A549 (cell line): Measurements from ENCODE around the gene GPR176. TPM values are rescaled to one million over a fixed set of nuclear protein-coding genes. Genes with fewer than 3 reads are reported as not detected.

Source experiments
- ATAC-seq, 2 experiments: fragments of 200-7000 bp in 1 of 2; fragments of >200 bp in 1 of 2; cut with Nextera tagmentation in 1 of 2; cut with Tn5 transposase in 1 of 2; 3 replicates each; pipeline versions ENCODE4 v1.8.0 to v1.9.1; 2018 to 2020; ENCODE audit warnings: mild to moderate bottlenecking in 1 of 2, moderate library complexity in 1 of 2
- CTCF ChIA-PET: fragments of 300-600 bp; sonication (Branson Sonifier 250); formaldehyde crosslinking; extraction: SDS; loops from one replicate; lab custom pipeline; 2021; ENCODE audit warnings: antibody characterized with exemption, inconsistent platforms; lab: Yijun Ruan, JAX
- POLR2A ChIA-PET: fragments of 350-600 bp; formaldehyde crosslinking; extraction: SDS; loops from one replicate; lab custom pipeline; 2021; ENCODE audit warnings: antibody characterized with exemption, inconsistent platforms; lab: Yijun Ruan, JAX
- DNase-seq, 2 experiments: peaks; one replicate each; pipeline versions ENCODE4 v3.0.0 to v3.0.0-alpha.2; 2011 to 2016; ENCODE audit warnings: low read depth in 1 of 2, low spot score in 1 of 2
- FAIRE-seq: peaks from 2 replicates; lab custom pipeline; 2011; peaks lifted over from hg19 to GRCh38; lab: Jason Lieb, UNC
- H3K27ac ChIP-seq, 2 experiments: fragments of >200 bp; sonication (Bioruptor Twin); formaldehyde crosslinking; 3 replicates each; pipeline ENCODE4 v1.5.1; 2016 to 2017
- H3K4me1 ChIP-seq: fragments of >200 bp; sonication (Bioruptor Twin); formaldehyde crosslinking; 3 replicates; pipeline ENCODE4 v1.6.1; 2016
- H3K4me2 ChIP-seq: fragments of >200 bp; sonication (Bioruptor Twin); formaldehyde crosslinking; 3 replicates; pipeline ENCODE4 v1.6.1; 2016
- H3K4me3 ChIP-seq: fragments of >200 bp; sonication (Bioruptor Twin); formaldehyde crosslinking; 3 replicates; pipeline ENCODE4 v1.5.1; 2016
- H3K9me3 ChIP-seq: fragments of >200 bp; sonication (Bioruptor Twin); formaldehyde crosslinking; 3 replicates; pipeline ENCODE4 v1.6.1; 2016
- CBX2 ChIP-seq: fragments of 200-600 bp; sonication (generic); IDR thresholded peaks from 2 replicates; pipeline ENCODE4 v1.6.1; 2016; ENCODE audit warnings: low read depth, mild to moderate bottlenecking, borderline replicate concordance
- CHD2 ChIP-seq: fragments of 150-350 bp; IDR thresholded peaks from 2 replicates; pipeline ENCODE4 v1.6.1; 2014; ENCODE audit warnings: low read length; ENCODE audit not compliant: partially characterized antibody
- CHD4 ChIP-seq: fragments of 200-600 bp; sonication (generic); IDR thresholded peaks from 2 replicates; pipeline ENCODE4 v1.6.1; 2016; ENCODE audit warnings: antibody characterized with exemption, mild to moderate bottlenecking, borderline replicate concordance
- E2F6 ChIP-seq: IDR thresholded peaks from 2 replicates; pipeline ENCODE4 v1.6.1; 2012; ENCODE audit warnings: low read depth, borderline replicate concordance
- EHMT2 ChIP-seq: fragments of 200-600 bp; sonication (generic); IDR thresholded peaks from 2 replicates; pipeline ENCODE4 v1.6.1; 2016; ENCODE audit warnings: antibody characterized with exemption, low read depth, mild to moderate bottlenecking, moderate library complexity
- ELK1 ChIP-seq: fragments of 150-350 bp; IDR thresholded peaks from 2 replicates; pipeline ENCODE4 v1.6.1; 2014; ENCODE audit warnings: low read depth, mild to moderate bottlenecking, low read length
- EP300 ChIP-seq, 2 experiments: fragments of >200 bp; sonication (Bioruptor Twin); formaldehyde crosslinking; IDR thresholded peaks; 2 replicates in 1 of 2; 3 replicates in 1 of 2; pipeline ENCODE4 v1.6.1; 2016 to 2017
- FOSB ChIP-seq: fragments of 250-450 bp; sonication (Bioruptor Pico); IDR thresholded peaks from 2 replicates; pipeline ENCODE4 v1.5.0; 2020; ENCODE audit warnings: mild to moderate bottlenecking, moderate library complexity
- FOSL2 ChIP-seq, 2 experiments: fragments of 450-650 bp in 1 of 2; fragments of >200 bp in 1 of 2; sonication (Bioruptor Twin) in 1 of 2; formaldehyde crosslinking; IDR thresholded peaks; 2 replicates each; pipeline versions ENCODE4 v1.5.0 to v1.6.1; 2016 to 2020; ENCODE audit warnings: mild to moderate bottlenecking in 1 of 2, moderate library complexity in 1 of 2
- GATA3 ChIP-seq: IDR thresholded peaks from 2 replicates; pipeline ENCODE4 v1.6.1; 2012; ENCODE audit warnings: borderline replicate concordance
- HDAC2 ChIP-seq: fragments of 200-600 bp; sonication (generic); IDR thresholded peaks from 2 replicates; pipeline ENCODE4 v1.6.1; 2016
- HES2 ChIP-seq: fragments of >200 bp; sonication (Bioruptor Twin); formaldehyde crosslinking; IDR thresholded peaks from 2 replicates; pipeline ENCODE4 v1.6.1; 2016
- HEYL ChIP-seq: fragments of 250-450 bp; sonication (Bioruptor Pico); IDR thresholded peaks from 2 replicates; pipeline ENCODE4 v1.8.0; 2021; ENCODE audit warnings: mild to moderate bottlenecking, moderate library complexity
- HOXA7 ChIP-seq: fragments of 250-450 bp; sonication (Bioruptor Pico); IDR thresholded peaks from 2 replicates; pipeline ENCODE4 v1.5.0; 2020; ENCODE audit warnings: mild to moderate bottlenecking, moderate library complexity
- HOXB5 ChIP-seq: fragments of 250-450 bp; sonication (Bioruptor Pico); IDR thresholded peaks from 2 replicates; pipeline ENCODE4 v1.5.0; 2020; ENCODE audit warnings: mild to moderate bottlenecking, moderate library complexity
- KDM5A ChIP-seq: fragments of 200-600 bp; sonication (generic); IDR thresholded peaks from 2 replicates; pipeline ENCODE4 v1.6.1; 2016; ENCODE audit warnings: antibody characterized with exemption, mild to moderate bottlenecking
- MAZ ChIP-seq: fragments of 150-350 bp; IDR thresholded peaks from 2 replicates; pipeline ENCODE4 v1.6.1; 2014; ENCODE audit warnings: antibody characterized with exemption, low read depth, low read length, borderline replicate concordance
- PBX3 ChIP-seq: IDR thresholded peaks from 2 replicates; pipeline ENCODE4 v1.6.1; 2012
- POLR2AphosphoS2 ChIP-seq: conservative IDR thresholded peaks from 2 replicates; pipeline ENCODE4 v1.6.1; 2012; ENCODE audit warnings: low read length, improper control_type of control experiment, inconsistent platforms
- SREBF2 ChIP-seq: fragments of 450-650 bp; IDR thresholded peaks from 2 replicates; pipeline ENCODE4 v1.6.1; 2014; ENCODE audit warnings: mild to moderate bottlenecking, moderate library complexity
- TFCP2L1 ChIP-seq: fragments of 250-450 bp; sonication (Bioruptor Pico); IDR thresholded peaks from 2 replicates; pipeline ENCODE4 v1.5.0; 2021; ENCODE audit warnings: mild to moderate bottlenecking
- ZC3H11A ChIP-seq: fragments of 450-650 bp; IDR thresholded peaks from 2 replicates; pipeline ENCODE4 v1.6.1; 2014; ENCODE audit warnings: antibody characterized with exemption, mild to moderate bottlenecking
- WGBS: methylation state at CpG from one replicate; pipeline ENCODE4 v1.1.6; 2017; ENCODE audit errors: missing lambda C conversion rate; 5-methylcytosine and 5-hydroxymethylcytosine counted together
- polyA plus RNA-seq, 4 experiments: library from polyadenylated mRNA; depleted of rRNA in 3 of 4; stranded (reverse); fragments of >200 nt; fragmentation: RNase III in 1 of 4; extraction: RNeasy Plus Mini Kit Qiagen cat#74134 plus additional on column Dnase treatment in 1 of 4; gene quantifications; 2 replicates in 3 of 4; 3 replicates in 1 of 4; pipeline ENCODE4 v1.2.3, GENCODE V29; 2011 to 2017

Gene GPR176
- polyA plus RNA-seq, 2 of the 4 experiments (the other 2 are of a cell fraction) = 1.5 to 8.1 TPM

GRCh38 chr15:39851500-39852092, 68.5 kb downstream of the GPR176 start:
- FAIRE-seq = no peak
- H3K4me2 ChIP-seq = no peak overlapping the region
- CTCF ChIA-PET = interaction anchor here (1.3 kb wide), 1 partner anchor 25 kb away, joined by 3 read pairs; no protein-coding TSS in a partner anchor
- POLR2A ChIA-PET = no interaction called here
- H3K9me3 ChIP-seq = no peaks in the 10 kb centered on the region
- H3K4me1 ChIP-seq = 0 out of 3 replicates have a peak, but pooled peaks cover 7% of the 10 kb centered on the region
- 44% methylated on average over 7 of the region's 7 CpGs for WGBS
- no peak for ATAC-seq
- TF ChIP-seq ZC3H11A = no peak
- no peak for TF ChIP-seq GATA3
- no peak for DNase-seq
- no peak overlapping the region for H3K4me3 ChIP-seq
- no peak overlapping the region for H3K27ac ChIP-seq

GRCh38 chr15:39850436-39850835, 69.6 kb downstream of the GPR176 start:
- DNase-seq (no peak), FAIRE-seq (no peak), ATAC-seq (no peak)
- Histone ChIP-seq H3K27ac (no peak overlapping the region), H3K4me1 (0 out of 3 replicates have a peak, but pooled peaks cover 7% of the 10 kb centered on the region), H3K4me3 (no peak overlapping the region), H3K4me2 (no peak overlapping the region), H3K9me3 (no peaks in the 10 kb centered on the region)
- 85% methylated on average over 1 of the region's 1 CpG for WGBS
- TF ChIP-seq MAZ = no peak
- TF ChIP-seq KDM5A = no peak
- no peak for TF ChIP-seq HES2
- no peak for TF ChIP-seq GATA3
- no peak for TF ChIP-seq TFCP2L1
- no peak for TF ChIP-seq HDAC2
- no peak for TF ChIP-seq EP300 (IDR thresholded peaks at IDR 0.05)
- no peak for TF ChIP-seq ELK1
- TF ChIP-seq SREBF2 = no peak
- TF ChIP-seq FOSL2 (IDR thresholded peaks at IDR 0.05) = no peak
- TF ChIP-seq FOSL2 (CRISPR knock-in tag; IDR thresholded peaks at IDR 0.05) = no peak
- no peak for TF ChIP-seq POLR2AphosphoS2
- ChIA-PET POLR2A (no interaction called here), CTCF (no interaction called here)

GRCh38 chr15:39846108-39846507, 74.0 kb downstream of the GPR176 start:
- Histone ChIP-seq H3K9me3 (no peaks in the 10 kb centered on the region), H3K27ac (no peak overlapping the region), H3K4me1 (no peaks in the 10 kb centered on the region), H3K4me2 (no peak overlapping the region), H3K4me3 (no peak overlapping the region)
- CTCF ChIA-PET = no interaction called here
- POLR2A ChIA-PET = no interaction called here
- 75% methylated on average over 2 of the region's 2 CpGs for WGBS
- TF ChIP-seq CHD2 (no peak), E2F6 (no peak), EHMT2 (no peak), PBX3 (no peak), HOXB5 (CRISPR knock-in tag) (no peak), CHD4 (no peak), CBX2 (no peak), HES2 (no peak), KDM5A (no peak), ELK1 (no peak), EP300 (IDR thresholded peaks at IDR 0.05) (no peak), HEYL (no peak), HOXA7 (CRISPR knock-in tag) (no peak), FOSB (CRISPR knock-in tag) (no peak)
- TF ChIP-seq, all 56 proteins: peak for 0
- no peak for FAIRE-seq
- no peak for ATAC-seq
- no peak for DNase-seq
